Measurements from ENCODE around the gene PLET1. TPM values are rescaled to one million over a fixed set of nuclear protein-coding genes. Genes with fewer than 3 reads are reported as not detected.

The PLET1 gene
- total and polyA plus RNA-seq, 2 of the 8 experiments (the other 6 are each of a cell fraction or from before 2014, with no cell fraction given) = not detected

DNA sequence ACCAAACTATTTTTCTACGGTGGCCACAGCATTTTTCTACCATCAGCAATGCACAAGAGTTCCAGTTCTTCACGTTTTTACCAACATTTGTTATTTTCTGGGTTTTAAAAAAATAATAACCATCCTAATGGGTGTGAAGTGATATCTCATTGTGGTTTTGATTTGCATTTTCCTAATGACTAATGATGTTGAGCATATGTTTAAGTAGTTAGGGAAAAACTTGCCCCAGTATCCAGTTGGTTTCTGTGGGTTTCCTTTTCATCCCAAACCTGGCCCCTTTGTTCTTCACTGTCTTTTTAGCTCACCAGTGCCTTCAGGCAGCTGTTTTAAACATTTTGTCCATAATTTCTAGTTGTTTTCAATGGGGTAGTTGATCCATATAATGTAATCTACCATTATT, 49.1 kb downstream of the PLET1 start:
- DNase-seq (ENCODE audit: low read depth in 1 of 2, low spot score in 2 of 2) (no peak), FAIRE-seq (no peak)
- no peaks in the 10 kb centered on the region for H3K36me3 ChIP-seq (ENCODE audit: control insufficient read depth in 2 of 4, insufficient read depth in 4 of 4, low read length in 3 of 4)
- no peaks in the 10 kb centered on the region for H3K4me1 ChIP-seq (replicated peaks in 1 of 4; ENCODE audit: control insufficient read depth in 3 of 4, insufficient read depth in 4 of 4, low read length in 3 of 4)
- no peak overlapping the region for H2BK12ac ChIP-seq (ENCODE audit: low read depth, low read length)
- H3K79me2 ChIP-seq (ENCODE audit: control insufficient read depth in 1 of 2, insufficient read depth in 2 of 2, low read length in 2 of 2) = no peaks in the 10 kb centered on the region
- H2AK5ac ChIP-seq (ENCODE audit: low read depth, low read length) = no peak overlapping the region
- H3K18ac ChIP-seq (ENCODE audit: extremely low read depth, low read length) = no peak overlapping the region
- ChIA-PET CTCF (ENCODE audit: partially characterized antibody) (interaction anchor here (1.2 to 1.6 kb wide), 2 partner anchors 68 to 243 kb away, joined by 3 to 5 read pairs; no protein-coding TSS in a partner anchor), POLR2A (ENCODE audit: partially characterized antibody) (interaction anchor here (1.1 kb wide), 1 partner anchor 15 kb away, joined by 3 read pairs; the partner anchor contains the start of gene PTS)
- H3K14ac ChIP-seq (ENCODE audit: insufficient read length) = no peak overlapping the region
- no peak overlapping the region for H2BK20ac ChIP-seq (ENCODE audit: low read length)
- no peak overlapping the region for H4K5ac ChIP-seq (ENCODE audit: insufficient read length, low read depth, low read length)
- H3K27ac ChIP-seq (ENCODE audit: low read depth, low read length) = no peak overlapping the region
- no peak overlapping the region for H2BK5ac ChIP-seq (ENCODE audit: low read depth, low read length)
- no peak overlapping the region for H3K4me3 ChIP-seq (ENCODE audit: extremely low read depth in 1 of 4, insufficient read depth in 2 of 4, low read depth in 3 of 4, low read length in 4 of 4)
- H3K9me3 ChIP-seq (ENCODE audit: insufficient read depth in 2 of 2, low read depth in 1 of 2, low read length in 1 of 2) = no peaks in the 10 kb centered on the region
- H3K4me2 ChIP-seq (ENCODE audit: insufficient read depth in 1 of 2, low read depth in 2 of 2, low read length in 2 of 2) = no peak overlapping the region
- H2BK120ac ChIP-seq (replicated peaks; ENCODE audit: low read depth, low read length) = no peak overlapping the region
- no peak overlapping the region for H3K56ac ChIP-seq (replicated peaks; ENCODE audit: insufficient read length, low read depth, low read length)
- H4K91ac ChIP-seq (replicated peaks; ENCODE audit: insufficient read length, low read length) = no peak overlapping the region
- H3K23me2 ChIP-seq (ENCODE audit: low read depth, low read length) = no peaks in the 10 kb centered on the region; the same call in 1 of the 2 replicates
- no peak overlapping the region for H3K23ac ChIP-seq (ENCODE audit: insufficient read length)
- no peaks in the 10 kb centered on the region for H3K79me1 ChIP-seq (ENCODE audit: low read depth, low read length)
- no peak overlapping the region for H4K8ac ChIP-seq (ENCODE audit: extremely low read depth, insufficient read depth, low read length)
- H3K4ac ChIP-seq (replicated peaks; ENCODE audit: insufficient read length, low read depth, low read length) = no peak overlapping the region
- no peaks in the 10 kb centered on the region for H4K20me1 ChIP-seq (replicated peaks in 1 of 2; ENCODE audit: control insufficient read depth in 1 of 2, insufficient read depth in 2 of 2, low read length in 2 of 2)
- no peak overlapping the region for H3K9ac ChIP-seq (replicated peaks in 1 of 4; ENCODE audit: extremely low read depth in 1 of 4, low read depth in 3 of 4, low read length in 3 of 4)
- H2AFZ ChIP-seq (ENCODE audit: low read length) = no peak overlapping the region
- H2BK15ac ChIP-seq (ENCODE audit: low read length) = no peak overlapping the region
- no peaks in the 10 kb centered on the region for H3K27me3 ChIP-seq (replicated peaks in 1 of 4; ENCODE audit: control insufficient read depth in 3 of 4, extremely low read depth in 1 of 4, insufficient read depth in 3 of 4, low read length in 3 of 4)
- 73% methylated on average over 2 of the region's 2 CpGs; no CpG with 5 or more reads in 1 of the 2 experiments for whole genome bisulfite sequencing, 2 experiments (ENCODE audit: extremely low coverage in 1 of 2, insufficient coverage in 1 of 2, insufficient read length in 1 of 2, insufficient replicate concordance in 2 of 2, low coverage in 1 of 2, low lambda C conversion rate in 2 of 2, missing lambda C conversion rate in 1 of 2)
- TF ChIP-seq, protein P1, sequence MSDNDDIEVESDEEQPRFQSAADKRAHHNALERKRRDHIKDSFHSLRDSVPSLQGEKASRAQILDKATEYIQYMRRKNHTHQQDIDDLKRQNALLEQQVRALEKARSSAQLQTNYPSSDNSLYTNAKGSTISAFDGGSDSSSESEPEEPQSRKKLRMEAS (IDR thresholded peaks at IDR 0.05) = no peak
- no peak for TF ChIP-seq MAFK (IDR thresholded peaks at IDR 0.05; ENCODE audit: low read depth, low read length)
- TF ChIP-seq POU5F1 (IDR thresholded peaks at IDR 0.05; ENCODE audit: low read depth, low read length) = no peak
- TF ChIP-seq, protein P2, sequence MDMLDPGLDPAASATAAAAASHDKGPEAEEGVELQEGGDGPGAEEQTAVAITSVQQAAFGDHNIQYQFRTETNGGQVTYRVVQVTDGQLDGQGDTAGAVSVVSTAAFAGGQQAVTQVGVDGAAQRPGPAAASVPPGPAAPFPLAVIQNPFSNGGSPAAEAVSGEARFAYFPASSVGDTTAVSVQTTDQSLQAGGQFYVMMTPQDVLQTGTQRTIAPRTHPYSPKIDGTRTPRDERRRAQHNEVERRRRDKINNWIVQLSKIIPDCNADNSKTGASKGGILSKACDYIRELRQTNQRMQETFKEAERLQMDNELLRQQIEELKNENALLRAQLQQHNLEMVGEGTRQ (IDR thresholded peaks at IDR 0.05; ENCODE audit: low read length) = no peak
- no peak for TF ChIP-seq CBX8 (IDR thresholded peaks at IDR 0.05; ENCODE audit: borderline replicate concordance, low read depth, low read length)
- TF ChIP-seq, protein P3, sequence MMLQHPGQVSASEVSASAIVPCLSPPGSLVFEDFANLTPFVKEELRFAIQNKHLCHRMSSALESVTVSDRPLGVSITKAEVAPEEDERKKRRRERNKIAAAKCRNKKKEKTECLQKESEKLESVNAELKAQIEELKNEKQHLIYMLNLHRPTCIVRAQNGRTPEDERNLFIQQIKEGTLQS (IDR thresholded peaks at IDR 0.05; ENCODE audit: insufficient read depth, low read depth, low read length) = no peak
- no peak for TF ChIP-seq SIRT6 (IDR thresholded peaks at IDR 0.05; ENCODE audit: low read length)
- TF ChIP-seq CTBP2 (IDR thresholded peaks at IDR 0.05; ENCODE audit: borderline replicate concordance, insufficient read depth, insufficient read length, low read length) = no peak
- TF ChIP-seq HDAC2 (IDR thresholded peaks at IDR 0.05; ENCODE audit: borderline replicate concordance in 1 of 2, low read depth in 2 of 2, low read length in 2 of 2) = no peak
- TF ChIP-seq SRF (IDR thresholded peaks at IDR 0.05; ENCODE audit: low read depth, low read length) = no peak
- no peak for TF ChIP-seq TAF7 (optimal IDR thresholded peaks at IDR 0.05; ENCODE audit: borderline replicate concordance, low read depth, low read length)
- no peak for TF ChIP-seq JUN (IDR thresholded peaks at IDR 0.05; ENCODE audit: low read depth, low read length)
